Measurements from ENCODE around the gene SIGMAR1. TPM values are rescaled to one million over a fixed set of nuclear protein-coding genes. Genes with fewer than 3 reads are reported as not detected.

SIGMAR1 gene
- polyA plus RNA-seq, 12 donors = 37.0 to 60.3 (median 45.3) TPM; not detected in 1

DNA sequence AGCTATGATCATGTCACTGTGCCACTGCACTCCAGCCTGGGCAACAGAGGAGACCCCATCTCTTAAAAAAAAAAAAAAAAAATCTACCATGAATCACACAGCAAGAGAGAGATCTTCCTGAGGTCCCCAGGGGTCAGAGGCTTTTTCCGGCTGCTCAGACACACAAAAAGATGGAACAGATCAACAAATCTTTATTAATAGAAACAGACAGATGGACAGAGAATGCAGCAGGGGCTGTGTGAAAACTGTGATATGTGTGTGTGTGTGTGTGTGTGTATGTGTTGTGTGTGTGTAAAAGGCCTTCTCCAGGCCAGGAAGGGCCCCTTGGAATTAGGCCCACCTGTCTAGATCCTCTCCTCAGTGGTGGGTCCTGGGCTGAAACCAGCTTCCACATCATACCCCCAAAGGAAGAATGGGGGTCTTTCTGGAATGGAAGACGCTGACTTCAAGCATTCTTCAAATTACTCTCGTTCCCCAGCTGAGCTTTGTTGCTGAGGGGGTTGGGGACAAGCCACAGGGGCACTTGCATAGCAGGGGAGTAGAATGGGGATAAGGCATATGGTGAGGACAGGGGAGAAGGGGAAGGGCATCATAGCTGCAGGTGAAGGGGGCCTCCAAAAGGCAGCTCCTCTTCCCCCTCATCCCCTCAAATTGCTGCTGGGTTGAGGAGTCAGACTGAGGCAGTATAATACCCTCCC, 2.9 kb downstream of the SIGMAR1 start:
- no peak for DNase-seq

DNA sequence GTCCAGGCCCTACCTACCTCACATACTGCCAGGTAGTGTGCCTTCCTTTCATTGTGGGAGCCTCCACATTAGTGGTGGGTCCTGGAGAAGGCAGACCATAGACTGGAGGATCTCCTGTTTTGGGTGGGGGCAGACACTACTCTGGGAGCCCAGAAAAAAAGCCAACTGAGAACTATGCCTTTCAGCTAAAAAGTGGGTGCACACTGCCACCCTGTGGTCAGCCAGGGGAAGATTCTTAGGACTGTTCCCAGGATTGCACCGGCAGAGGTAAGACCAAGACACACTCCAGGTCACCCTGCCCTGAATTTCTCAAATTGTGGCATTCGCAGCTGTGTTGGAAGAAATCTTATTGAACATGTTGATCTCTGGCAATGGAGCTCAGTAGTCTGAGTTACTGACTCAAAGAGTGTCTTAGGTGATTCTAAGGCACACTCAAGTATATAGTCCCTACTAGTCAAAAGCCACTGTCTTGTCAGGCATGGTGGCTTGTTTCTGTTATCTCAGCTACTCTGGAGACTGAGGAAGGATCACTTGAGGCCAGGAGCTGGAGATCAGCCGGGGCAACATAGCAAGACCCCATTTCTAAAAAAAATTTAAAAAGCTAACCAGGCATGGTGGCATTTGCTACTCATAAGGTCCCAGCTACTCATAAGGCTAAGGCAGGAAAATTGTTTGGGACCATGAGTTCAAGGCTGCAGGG, 3.6 kb downstream of the SIGMAR1 start:
- DNase-seq = no peak

DNA sequence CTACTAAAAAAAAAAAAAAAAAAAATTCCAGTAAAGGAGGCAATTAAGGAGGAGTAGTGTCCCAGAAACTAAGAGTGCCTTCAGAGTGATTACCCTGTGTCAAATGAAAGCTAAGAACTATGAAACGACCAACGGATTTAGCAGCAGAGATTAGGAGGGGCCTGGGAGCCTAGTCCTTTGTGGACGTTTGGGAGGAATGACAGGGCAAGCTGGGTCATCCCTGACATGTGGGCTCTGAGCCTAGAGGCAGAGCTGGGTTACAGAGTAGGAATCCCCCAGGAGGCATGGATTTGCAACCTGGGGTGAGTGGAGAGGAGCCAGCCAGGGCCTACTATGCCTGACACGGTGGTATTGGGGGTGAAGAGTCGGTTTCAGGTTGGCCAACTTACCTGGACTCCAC, 4.4 kb downstream of the SIGMAR1 start:
- no peak for DNase-seq

DNA sequence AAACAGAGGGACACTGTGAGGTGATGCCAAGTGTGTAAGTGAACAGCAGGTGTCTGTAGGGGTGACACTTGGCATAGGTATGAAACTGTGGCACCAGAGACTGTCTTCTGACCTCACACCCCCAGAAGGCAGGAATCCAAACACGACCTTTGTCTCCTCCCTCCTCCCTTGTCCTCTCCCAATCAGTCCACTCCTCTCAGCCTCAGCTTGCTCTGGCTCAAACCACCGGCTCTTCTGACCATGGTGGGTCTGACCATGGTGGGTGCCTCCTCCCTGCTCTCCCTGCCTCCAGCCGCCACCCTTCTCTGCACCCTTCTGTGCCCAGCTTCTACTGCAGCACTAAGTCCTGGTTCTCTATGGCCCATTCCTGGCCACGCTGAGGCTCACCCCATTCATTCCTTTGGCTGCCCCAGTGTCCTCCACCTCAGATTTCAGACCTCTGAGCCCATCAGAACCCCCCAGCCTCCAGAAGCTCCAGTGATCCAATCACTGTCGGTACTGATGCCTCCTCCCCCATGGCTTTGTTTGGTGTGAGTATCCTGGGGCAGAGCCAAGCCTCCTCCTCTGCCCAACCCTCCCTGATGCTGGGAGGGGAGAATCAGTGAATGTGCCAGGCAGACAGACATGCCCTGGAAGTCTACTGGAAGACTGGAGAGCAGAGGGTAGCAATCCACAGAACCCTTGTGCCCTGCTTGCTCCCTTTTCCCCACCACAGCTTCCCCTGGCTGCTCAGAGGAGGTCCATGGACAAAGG, 7.0 kb downstream of the SIGMAR1 start:
- no peak for DNase-seq

DNA sequence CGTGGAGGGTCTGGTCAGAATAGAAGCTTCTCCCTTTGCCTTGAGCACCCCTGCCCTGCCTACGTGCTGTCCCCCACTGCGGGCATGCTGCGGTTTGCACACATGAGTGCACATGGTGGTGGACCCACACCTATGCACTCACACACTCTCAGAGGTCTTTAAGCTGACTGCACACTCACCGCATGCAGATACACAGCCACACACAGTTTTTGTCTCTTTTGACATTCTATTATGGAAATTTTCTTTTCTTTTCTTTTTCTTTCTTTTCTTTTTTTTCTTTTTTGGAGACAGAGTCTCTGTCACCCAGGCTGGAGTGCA, 8.1 kb downstream of the SIGMAR1 start:
- no peak for DNase-seq

DNA sequence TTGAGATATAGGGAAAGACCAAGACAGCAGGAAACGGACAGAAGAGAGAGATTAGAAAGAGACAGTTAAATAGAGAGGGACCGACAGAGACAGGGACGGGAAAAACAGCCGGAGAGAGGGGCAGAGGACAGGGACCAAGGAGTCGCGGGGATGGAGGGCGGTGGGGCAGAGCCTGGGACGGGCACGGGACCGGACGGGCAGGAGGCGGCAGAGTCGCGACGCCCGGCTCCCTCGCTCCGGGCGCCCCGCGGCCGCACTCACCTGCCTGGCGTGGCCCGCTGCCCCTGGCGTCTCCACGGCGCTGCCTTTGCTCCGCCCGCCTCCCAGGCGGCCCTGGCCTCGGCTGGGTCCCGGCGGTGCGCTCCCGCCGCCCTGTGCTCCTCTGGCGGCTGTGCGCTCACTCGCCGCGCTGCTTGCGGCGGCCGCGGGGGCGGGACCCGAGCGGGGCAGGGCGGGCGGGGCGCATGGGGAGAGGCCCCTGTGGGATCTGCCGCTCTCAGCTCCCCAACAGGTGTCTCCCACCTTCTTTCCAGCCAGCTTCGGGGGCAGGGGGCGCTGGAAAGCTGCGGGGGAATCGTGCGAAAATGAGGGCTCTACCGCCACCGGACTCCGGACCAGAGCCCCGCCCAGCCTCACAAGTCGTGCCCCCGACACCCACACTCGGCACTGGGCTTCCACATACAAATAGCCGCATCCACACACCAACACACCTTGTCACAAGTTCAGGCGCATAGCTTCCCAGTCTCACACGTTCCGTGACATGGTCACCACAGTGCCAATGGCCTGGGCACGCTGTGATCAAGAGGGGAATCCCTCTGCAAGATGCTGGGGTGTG, 8.7 kb downstream of the SIGMAR1 start, which contains the start of gene ARID3C:
ARID3C (minus strand) TSS at position 411 of the 835 bp plus-strand sequence. CDS start 1,052 bp downstream, outside the sequence.
- DNase-seq = no peak

DNA sequence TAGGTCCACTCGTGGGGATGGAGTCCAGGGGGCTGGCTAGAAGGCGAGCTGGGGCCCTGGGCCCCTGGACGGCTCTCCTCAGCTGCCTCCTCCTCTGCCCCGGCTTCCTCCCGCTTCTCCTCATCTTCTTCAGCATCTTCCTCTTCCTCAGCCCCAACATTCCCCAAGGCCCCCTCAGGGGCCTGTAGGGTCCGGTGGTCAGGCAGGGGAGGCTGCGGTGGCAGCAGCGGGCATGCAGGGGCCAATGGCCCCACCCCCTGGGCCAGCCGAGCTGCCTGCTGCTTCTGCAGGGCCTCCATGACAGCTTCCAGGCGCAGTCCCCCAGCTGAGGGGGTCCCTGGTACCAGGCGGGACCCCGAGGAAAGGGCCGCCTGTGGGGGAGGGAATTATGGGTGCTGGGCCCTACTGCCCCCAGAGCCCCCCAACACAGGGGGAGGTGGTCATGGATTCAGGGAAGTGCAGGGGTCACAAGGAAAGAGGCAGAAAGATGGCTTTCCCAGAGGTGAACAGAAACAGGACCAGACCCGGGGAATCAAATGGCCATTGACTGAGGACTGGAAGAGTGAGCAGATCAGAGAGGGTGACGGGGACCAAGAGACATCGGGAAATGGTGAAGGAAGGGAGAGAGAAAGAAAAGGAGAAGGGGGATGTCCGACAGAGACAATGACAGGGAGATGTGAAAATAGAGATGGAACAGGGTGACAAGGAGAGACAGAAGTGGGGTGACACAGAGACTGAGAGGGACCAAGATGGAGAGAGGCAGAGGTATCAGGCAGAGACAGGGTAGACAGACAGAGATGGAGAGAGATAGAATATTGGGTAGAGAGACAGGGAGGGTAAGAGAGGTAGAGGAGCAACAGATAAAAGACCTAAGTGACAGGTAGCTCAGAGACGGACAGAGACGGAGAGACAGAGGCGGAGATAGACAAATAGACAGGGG, 9.6 kb downstream of the SIGMAR1 start:
- no peak for DNase-seq

DNA sequence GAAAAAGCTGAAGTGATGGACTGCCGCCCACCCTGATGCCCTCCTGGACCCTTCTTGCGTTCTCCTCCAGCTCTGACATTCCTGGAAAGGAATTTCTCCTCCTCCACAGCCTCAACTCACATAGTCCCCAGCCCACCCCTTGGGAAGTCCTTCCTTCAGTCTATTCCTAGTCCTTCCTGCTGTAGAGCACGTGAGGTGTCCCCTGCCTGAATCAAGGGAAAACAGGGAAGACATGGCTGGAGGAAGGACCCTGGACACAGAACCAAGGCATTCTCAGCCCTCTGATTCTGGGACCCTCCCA, 12.5 kb downstream of the SIGMAR1 start:
- no peak for DNase-seq

DNA sequence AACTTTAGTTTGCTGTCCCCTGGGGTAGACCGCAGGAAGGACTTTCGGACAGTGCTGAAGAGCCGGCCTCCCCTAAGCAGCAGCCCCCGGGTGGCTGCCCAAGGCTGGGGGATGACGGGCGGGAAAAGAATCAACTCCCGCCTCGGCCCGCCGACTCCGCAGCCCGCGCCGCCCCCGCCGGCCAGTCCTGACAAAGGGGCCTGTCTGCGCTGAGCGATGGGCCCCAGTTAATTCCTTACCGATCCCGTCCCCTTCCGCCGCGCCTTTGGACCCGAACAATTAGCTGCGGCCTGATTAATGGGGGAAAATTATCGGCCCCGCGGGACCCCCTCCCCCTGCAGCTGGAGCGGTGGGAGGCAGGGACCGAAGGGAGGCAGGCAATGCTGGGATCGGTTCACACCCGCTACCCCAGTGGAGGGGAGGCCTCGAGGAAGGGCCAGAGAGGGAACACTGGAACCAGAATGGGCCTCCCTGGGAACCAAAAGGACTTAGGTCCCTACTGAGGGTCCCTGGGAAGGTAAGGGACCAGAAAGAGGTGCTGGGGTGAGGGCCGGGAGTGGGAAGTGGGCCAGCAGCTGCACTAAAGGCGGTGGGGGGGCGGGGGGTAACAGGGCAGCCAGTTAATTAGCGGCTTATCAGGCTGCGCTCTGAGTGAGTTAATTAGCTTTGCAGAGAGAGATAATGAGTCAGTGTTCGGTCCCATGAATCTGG, 13.0 kb downstream of the SIGMAR1 start:
- no peak for DNase-seq

DNA sequence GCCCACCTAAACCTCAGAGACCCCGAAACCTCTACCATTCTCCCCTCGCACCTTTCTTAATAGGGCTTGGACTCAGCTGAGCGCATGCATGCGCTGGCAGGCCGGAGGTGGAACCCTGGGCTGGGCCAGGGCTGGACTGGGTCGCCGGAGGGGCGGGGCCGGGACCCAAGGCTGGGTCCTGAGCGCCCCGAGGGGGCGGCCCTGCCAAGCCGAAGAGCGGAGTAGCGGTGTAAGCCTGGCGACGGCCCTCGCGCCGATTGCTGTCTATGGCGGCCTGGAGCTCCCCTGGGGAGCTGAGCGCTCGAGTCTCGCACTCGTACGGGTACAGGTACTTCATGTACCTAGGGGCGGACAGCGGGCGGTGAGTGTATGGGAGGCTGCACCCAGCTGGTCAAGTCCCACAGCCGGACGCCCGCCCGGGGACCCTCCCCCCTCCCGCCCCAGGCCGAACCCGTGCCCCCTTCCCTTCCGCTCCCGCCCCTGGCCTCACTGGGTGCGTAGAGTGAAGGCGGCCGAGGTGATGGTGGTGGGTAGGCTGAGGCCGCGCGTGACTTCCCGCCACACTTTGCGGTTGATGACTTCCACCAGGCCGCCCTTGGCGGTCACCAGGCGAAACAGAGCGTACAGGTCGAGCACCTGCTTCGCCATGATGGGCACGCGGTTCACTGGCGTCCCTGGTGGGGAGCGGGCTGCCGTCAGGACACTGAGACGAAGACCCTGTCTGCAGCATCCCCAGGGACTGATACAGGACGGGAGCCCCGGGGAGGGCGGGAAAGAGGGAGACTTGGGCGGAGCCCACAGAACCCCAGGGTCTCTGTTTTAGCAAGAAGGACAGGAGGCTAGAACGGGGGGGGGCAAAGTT, 14.0 kb downstream of the SIGMAR1 start:
- DNase-seq = no peak

DNA sequence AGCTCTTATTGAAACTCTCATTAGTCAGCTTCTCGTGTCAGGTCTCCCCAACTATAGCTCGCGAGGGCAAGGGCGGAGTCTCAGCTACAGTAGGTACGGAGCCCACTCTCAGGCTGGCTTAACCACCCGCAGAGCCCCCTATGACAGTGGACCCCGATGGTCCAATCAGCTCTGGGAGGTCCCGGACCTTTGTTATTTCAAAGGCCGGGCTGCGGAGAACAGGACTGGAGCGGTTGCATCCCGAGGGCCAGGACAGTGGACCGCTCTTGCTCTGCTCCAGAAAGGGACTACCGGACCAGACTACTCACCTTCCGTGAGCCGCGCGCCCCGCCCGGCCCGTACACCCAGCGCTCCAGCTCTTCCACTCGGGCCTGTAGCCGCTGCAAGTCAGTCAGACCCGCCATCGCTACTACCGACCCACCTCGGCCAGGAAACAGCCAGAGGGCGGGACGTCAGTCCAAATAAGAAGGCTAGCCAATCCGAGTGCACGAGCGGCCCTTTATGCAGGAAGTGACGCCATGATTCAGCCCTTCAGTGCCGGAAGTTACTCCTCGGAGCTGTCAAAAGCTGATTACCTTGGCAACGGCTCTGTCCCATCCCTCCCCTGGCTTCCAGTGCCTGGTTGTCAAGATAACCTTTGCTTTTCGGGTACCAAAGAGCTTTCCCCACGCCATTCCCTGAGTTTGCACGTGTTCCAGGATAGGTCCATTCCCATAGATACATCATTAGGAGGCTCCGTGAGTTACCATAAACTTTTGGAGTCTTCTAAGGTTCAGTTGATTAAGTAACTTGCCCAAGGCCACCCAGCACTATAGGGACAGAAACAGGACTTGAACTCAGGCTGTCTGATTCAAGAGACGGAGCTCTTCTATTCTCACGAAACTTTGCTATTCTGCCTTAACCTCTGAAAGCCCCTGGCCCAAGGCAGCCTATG, 17.3 kb downstream of the SIGMAR1 start, which contains the start of gene DCTN3:
DCTN3 (minus strand) TSS at position 435 of the 934 bp plus-strand sequence; CDS start at position 404, 31 bp downstream.
- peak; percentile 94 for DNase-seq

DNA sequence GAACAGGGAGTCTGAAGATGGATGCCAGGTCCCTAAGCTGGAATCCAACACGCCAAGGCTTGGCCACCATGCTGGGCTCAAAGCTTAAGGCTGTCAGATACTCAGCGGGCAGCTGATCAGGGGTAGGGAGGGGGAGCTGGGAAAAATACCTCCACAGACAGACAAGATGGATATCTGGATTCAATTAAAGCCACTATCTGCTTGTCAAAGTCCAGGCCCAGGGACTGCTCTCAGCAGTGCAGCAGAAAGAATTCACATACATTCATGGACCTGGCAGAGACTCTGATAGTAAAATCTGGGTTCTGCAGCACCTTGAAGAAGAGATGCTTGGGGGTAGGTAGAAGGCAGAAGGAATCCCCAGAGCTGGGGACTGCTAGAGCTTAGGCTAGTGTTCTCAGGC, 22.5 kb downstream of the SIGMAR1 start:
- no peak for DNase-seq

DNA sequence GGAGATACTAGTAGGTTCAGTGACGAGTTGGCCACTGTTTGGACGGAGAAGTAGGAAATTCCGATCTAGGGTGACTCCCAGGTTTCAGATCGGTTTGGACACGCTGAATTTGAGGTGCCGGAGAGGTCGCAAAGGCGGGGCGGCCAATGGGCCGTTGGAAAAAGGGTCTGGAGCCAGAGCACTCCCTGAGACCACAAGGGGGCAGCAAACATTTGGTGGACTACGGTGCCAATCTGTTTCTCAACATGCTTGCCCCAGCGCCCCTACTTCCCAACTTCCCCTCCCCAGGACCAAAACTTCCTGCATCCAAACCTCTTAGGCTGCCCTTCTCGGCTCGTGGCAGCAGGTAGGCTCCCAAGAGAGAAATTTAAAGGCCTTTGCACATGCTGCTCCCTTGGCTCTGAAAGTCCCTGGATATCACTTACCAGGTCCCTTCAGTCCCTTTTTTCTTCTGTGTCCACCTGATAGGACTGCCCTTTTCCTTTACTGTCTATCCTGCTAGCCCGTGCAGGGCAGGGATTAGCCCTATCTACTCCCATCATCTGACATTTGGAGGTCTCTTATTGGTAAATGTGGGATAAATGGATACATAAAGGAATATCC, 24.7 kb downstream of the SIGMAR1 start:
- DNase-seq = peak; percentile 83

DNA sequence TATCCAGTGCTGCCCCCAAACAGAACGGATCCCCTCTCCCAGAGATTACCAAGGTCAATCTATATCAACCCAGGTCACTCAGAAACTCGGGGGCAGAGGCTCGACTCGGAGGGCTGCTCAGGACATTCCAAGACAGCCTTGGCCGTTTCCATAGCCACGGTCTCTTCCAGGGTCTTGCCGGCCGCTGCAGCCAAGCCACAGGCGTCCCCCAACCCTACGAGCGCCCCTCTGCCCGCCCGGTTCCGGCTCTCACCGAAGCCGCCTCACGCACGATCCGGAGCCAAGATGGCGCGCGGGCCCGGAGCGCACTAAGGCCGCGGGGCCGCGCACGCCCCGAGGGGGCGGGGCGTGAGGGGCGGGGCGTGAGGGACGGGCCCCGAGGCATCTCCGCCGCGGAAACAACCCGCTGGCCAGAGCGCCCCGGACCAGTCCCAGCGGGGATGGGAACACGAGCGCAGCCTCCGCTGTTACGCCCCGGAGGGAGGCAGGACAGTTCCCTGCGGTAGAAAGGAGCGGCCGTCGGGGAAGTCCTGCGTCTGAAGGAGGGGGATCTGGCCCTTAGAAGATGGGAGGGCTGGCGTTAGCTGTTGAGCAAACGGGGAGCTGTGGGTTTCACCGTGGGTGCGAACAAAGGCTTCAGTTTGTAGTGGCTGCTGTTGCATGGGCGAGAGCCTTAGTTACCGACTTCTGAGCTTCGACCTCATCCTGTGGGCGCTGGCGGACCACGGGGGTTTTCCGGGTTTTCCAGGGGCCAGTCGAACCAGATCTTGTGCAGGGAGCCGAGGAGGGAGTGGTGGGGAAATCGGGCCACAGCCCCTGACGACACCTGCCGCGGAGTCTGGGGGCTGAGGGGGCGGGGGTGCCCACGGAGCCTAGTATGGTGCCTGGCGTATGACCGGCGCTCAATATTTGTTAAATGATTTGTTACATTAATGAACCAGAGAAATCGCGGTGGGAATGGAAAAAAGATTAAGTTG, 25.5 kb downstream of the SIGMAR1 start, which contains the start of gene RPP25L:
RPP25L (minus strand) TSS at position 287 of the 977 bp plus-strand sequence. CDS start 801 bp downstream, outside the sequence.
- peak; percentile 90 for DNase-seq

DNA sequence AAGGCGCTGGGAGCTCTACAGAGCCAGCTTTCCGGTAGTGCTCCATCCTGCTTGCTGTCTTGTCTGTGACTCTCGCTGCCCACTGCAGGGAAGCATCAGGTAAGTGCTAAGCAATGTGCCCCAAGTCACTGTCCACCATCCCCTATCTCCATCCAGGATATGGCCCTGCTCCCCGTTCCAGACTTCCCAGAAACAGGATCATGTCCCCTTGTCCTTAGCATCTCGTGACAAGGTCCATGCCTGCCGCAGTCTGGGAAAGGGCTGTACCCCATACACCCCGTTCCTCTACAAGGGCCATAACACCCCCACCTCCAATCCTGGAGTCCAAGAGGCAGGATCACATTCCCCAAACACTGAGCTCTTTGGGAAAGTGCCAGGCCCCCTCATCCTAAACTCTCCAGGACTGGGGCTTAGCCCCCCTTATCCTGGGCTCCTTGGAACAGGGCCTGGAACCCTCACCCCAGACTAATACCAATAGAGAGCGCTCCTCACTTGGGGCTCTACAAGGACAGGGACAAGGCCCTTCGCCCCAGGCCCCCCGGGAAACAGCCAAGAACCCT, 26.3 kb downstream of the SIGMAR1 start:
- DNase-seq = no peak

Data from muscle of arm (tissue), 12 donors.